GM19025 (cell line): Measurements from ENCODE around the gene HNRNPM.

ENCODE experiments used
- ATAC-seq: cut with Tn5 transposase; IDR thresholded peaks from one replicate; pipeline ENCODE4 v1.9.1; 2021; ENCODE audit warnings: mild to moderate bottlenecking, low read depth, moderate library complexity; ENCODE audit not compliant: unreplicated experiment

Gene HNRNPM

GRCh38 chr19:8530061-8530679 is 85.4 kb downstream of the HNRNPM start:
- no peak for ATAC-seq

GRCh38 chr19:8531470-8531869 is 86.7 kb downstream of the HNRNPM start:
- ATAC-seq, result no peak

GRCh38 chr19:8532225-8532624 is 87.5 kb downstream of the HNRNPM start:
- ATAC-seq, result no peak

GRCh38 chr19:8536282-8536681 is 91.5 kb downstream of the HNRNPM start:
- no peak for ATAC-seq

- no peak for ATAC-seq
Measured at GRCh38 chr19:8537099-8537498, 92.3 kb downstream of the HNRNPM start.
